HepG2 (cell line): ENCODE data around the gene ZNF770. TPM values are rescaled to one million over a fixed set of nuclear protein-coding genes. Genes with fewer than 3 reads are reported as not detected.

Source experiments
- ATM ChIP-seq: fragments of 450-650 bp; IDR thresholded peaks from 2 replicates; pipeline ENCODE4 v1.7.1; 2017; ENCODE audit warnings: mild to moderate bottlenecking, borderline replicate concordance
- HDAC2 ChIP-seq: sonication (generic); formaldehyde crosslinking; IDR thresholded peaks from 2 replicates; pipeline ENCODE4 v1.4.0; 2020; ENCODE audit warnings: missing genetic modification reagents
- KLF12 ChIP-seq: sonication (generic); formaldehyde crosslinking; IDR thresholded peaks from 2 replicates; pipeline ENCODE4 v1.4.0; 2020; ENCODE audit warnings: missing genetic modification reagents, borderline replicate concordance
- RFXANK ChIP-seq: IDR thresholded peaks from 2 replicates; pipeline ENCODE4 v1.6.1; 2016
- TEAD3 ChIP-seq: optimal IDR thresholded peaks from 2 replicates; pipeline ENCODE3; 2016; ENCODE audit warnings: borderline replicate concordance
- TSC22D2 ChIP-seq: sonication (generic); formaldehyde crosslinking; IDR thresholded peaks from 2 replicates; pipeline ENCODE4 v1.5.1; 2020; ENCODE audit warnings: missing genetic modification reagents, mild to moderate bottlenecking, borderline replicate concordance
- ZKSCAN5 ChIP-seq: sonication (generic); formaldehyde crosslinking; IDR thresholded peaks from 2 replicates; pipeline ENCODE4 v1.5.1; 2020; ENCODE audit warnings: mild to moderate bottlenecking, missing genetic modification reagents
- ZNF605 ChIP-seq: sonication (generic); formaldehyde crosslinking; IDR thresholded peaks from 2 replicates; pipeline ENCODE4 v1.8.0; 2022; ENCODE audit warnings: mild to moderate bottlenecking, missing genetic modification reagents
- ZNF841 ChIP-seq: sonication (generic); formaldehyde crosslinking; IDR thresholded peaks from 2 replicates; pipeline ENCODE4 v1.8.1; 2023; ENCODE audit warnings: missing genetic modification reagents, borderline replicate concordance
- polyA plus RNA-seq, 8 experiments: library from polyadenylated mRNA; depleted of rRNA in 3 of 8; stranded (reverse) in 7 of 8; unstranded in 1 of 8; fragments of >200 nt; fragmentation: Illumina TruSeq in 4 of 8; extraction: Trizol in 4 of 8; gene quantifications; 2 replicates each; pipeline versions ENCODE4 v1.2.1 to v1.2.3, GENCODE V29; 2011 to 2016; ENCODE audit warnings: low read depth in 4 of 8, missing spikeins in 1 of 8, mixed read lengths in 1 of 8; ENCODE audit not compliant: insufficient read depth in 1 of 8
- total RNA-seq, 5 experiments: library from RNA; depleted of rRNA; stranded (reverse); fragments of >200 nt; fragmentation: Illumina TruSeq; extraction: Trizol; gene quantifications; 2 replicates each; pipeline ENCODE4 v1.2.3, GENCODE V29; 2016; ENCODE audit warnings: low read depth in 1 of 5
- TF ChIP-seq, protein P1 (sequence below): sonication (generic); formaldehyde crosslinking; conservative IDR thresholded peaks from 2 replicates; pipeline ENCODE4 v1.5.0; 2020; ENCODE audit warnings: missing genetic modification reagents
- TF ChIP-seq, protein P2 (sequence below): sonication (generic); formaldehyde crosslinking; IDR thresholded peaks from 2 replicates; pipeline ENCODE4 v1.4.0; 2020; ENCODE audit warnings: missing genetic modification reagents
- TF ChIP-seq, protein P3 (sequence below): sonication (generic); formaldehyde crosslinking; IDR thresholded peaks from 2 replicates; pipeline ENCODE4 v1.5.0; 2020; ENCODE audit warnings: missing genetic modification reagents
- TF ChIP-seq, protein P4 (sequence below): sonication (generic); formaldehyde crosslinking; IDR thresholded peaks from 2 replicates; pipeline ENCODE4 v1.4.0; 2020; ENCODE audit warnings: missing genetic modification reagents, low read depth, mild to moderate bottlenecking, borderline replicate concordance
- TF ChIP-seq, protein P5 (sequence below): sonication (generic); formaldehyde crosslinking; IDR thresholded peaks from 2 replicates; pipeline ENCODE4 v1.4.0; 2020; ENCODE audit warnings: missing genetic modification reagents, borderline replicate concordance
- TF ChIP-seq, protein P6 (sequence below): sonication (generic); formaldehyde crosslinking; IDR thresholded peaks from 2 replicates; pipeline ENCODE4 v1.4.0; 2020; ENCODE audit warnings: missing genetic modification reagents

ZNF770 gene
- total and polyA plus RNA-seq, 2 of the 13 experiments (the other 11 are each of a cell fraction or from before 2014, with no cell fraction given): 15.5 to 33.1 TPM

DNA sequence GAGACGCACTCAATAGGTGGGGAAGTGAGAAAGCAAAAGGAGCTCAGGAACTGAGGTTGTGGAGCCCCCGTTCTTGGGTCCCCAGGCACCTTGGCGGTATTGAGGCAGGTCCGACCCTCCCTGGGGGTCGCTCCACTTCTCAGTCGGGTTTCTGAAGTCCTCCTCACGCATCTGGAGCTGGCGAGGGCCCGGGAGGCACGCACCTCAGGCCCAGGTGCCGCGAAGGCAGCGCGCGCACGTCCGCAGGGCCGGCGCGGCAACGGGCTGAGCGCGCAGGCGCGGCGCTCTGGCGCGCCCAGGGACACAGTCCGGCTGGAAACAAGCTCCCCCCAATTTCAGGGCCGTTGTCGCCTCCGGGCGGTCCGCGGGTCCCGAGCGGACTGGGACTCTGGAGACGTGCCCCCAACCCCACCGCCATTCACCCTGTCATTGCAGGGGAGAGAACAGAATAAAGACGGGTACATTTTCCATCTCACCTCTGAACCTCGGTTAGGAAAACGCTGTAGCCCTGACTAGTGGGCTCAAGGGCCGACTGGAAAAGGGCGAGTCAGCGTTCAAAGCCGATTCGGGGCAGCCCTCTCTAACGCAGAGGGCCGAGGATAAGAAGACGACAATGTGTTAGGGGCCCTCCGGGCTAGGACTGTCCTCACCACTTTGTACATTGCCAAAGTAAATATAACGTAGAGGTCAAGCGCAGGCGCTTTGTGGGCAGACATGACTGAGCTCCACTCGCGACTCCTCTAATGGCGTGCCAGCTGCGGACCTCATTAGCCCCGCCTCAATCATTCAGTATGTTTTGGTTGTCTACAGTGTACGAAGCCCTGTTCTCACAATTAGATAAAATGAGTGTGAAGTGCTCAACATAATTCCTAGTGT, at the start of gene ZNF770 (continued):
- TF ChIP-seq TEAD3 (CRISPR knock-in tag) (peak; percentile 31), ZKSCAN5 (CRISPR knock-in tag) (0 out of 2 replicates have a peak, but pooled peaks have one; percentile 25), ATM (no peak), HDAC2 (CRISPR knock-in tag) (peak; percentile 55), RFXANK (CRISPR knock-in tag) (no peak), ZNF605 (peak; percentile 66), TSC22D2 (peak; percentile 94), KLF12 (peak; percentile 87), ZNF841 (CRISPR knock-in tag) (no peak)
- TF ChIP-seq, protein P1, sequence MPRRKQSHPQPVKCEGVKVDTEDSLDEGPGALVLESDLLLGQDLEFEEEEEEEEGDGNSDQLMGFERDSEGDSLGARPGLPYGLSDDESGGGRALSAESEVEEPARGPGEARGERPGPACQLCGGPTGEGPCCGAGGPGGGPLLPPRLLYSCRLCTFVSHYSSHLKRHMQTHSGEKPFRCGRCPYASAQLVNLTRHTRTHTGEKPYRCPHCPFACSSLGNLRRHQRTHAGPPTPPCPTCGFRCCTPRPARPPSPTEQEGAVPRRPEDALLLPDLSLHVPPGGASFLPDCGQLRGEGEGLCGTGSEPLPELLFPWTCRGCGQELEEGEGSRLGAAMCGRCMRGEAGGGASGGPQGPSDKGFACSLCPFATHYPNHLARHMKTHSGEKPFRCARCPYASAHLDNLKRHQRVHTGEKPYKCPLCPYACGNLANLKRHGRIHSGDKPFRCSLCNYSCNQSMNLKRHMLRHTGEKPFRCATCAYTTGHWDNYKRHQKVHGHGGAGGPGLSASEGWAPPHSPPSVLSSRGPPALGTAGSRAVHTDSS (CRISPR knock-in tag): peak; percentile 78; the same call in 1 of the 2 replicates
- TF ChIP-seq, protein P2, sequence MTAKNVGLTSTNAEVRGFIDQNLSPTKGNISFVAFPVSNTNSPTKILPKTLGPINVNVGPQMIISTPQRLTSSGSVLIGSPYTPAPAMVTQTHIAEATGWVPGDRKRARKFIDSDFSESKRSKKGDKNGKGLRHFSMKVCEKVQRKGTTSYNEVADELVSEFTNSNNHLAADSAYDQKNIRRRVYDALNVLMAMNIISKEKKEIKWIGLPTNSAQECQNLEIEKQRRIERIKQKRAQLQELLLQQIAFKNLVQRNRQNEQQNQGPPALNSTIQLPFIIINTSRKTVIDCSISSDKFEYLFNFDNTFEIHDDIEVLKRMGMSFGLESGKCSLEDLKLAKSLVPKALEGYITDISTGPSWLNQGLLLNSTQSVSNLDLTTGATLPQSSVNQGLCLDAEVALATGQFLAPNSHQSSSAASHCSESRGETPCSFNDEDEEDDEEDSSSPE (CRISPR knock-in tag): peak; percentile 79
- TF ChIP-seq, protein P3, sequence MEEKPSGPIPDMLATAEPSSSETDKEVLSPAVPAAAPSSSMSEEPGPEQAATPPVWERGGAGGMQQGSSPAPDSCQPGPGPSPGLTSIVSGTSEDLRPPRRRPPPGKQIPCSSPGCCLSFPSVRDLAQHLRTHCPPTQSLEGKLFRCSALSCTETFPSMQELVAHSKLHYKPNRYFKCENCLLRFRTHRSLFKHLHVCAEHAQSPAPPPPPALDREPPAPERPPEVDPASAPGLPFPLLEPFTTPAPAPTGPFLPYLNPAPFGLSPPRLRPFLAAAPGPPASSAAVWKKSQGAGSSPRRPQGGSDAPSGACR (CRISPR knock-in tag): no peak; the same call in 1 of the 2 replicates
- TF ChIP-seq, protein P4, sequence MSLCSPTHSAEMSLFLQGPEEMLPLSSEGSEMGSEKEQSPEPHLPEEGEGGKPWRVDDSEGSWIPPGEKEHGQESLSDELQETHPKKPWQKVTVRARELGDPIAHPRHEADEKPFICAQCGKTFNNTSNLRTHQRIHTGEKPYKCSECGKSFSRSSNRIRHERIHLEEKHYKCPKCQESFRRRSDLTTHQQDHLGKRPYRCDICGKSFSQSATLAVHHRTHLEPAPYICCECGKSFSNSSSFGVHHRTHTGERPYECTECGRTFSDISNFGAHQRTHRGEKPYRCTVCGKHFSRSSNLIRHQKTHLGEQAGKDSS (CRISPR knock-in tag): peak; percentile 93
- TF ChIP-seq, protein P5, sequence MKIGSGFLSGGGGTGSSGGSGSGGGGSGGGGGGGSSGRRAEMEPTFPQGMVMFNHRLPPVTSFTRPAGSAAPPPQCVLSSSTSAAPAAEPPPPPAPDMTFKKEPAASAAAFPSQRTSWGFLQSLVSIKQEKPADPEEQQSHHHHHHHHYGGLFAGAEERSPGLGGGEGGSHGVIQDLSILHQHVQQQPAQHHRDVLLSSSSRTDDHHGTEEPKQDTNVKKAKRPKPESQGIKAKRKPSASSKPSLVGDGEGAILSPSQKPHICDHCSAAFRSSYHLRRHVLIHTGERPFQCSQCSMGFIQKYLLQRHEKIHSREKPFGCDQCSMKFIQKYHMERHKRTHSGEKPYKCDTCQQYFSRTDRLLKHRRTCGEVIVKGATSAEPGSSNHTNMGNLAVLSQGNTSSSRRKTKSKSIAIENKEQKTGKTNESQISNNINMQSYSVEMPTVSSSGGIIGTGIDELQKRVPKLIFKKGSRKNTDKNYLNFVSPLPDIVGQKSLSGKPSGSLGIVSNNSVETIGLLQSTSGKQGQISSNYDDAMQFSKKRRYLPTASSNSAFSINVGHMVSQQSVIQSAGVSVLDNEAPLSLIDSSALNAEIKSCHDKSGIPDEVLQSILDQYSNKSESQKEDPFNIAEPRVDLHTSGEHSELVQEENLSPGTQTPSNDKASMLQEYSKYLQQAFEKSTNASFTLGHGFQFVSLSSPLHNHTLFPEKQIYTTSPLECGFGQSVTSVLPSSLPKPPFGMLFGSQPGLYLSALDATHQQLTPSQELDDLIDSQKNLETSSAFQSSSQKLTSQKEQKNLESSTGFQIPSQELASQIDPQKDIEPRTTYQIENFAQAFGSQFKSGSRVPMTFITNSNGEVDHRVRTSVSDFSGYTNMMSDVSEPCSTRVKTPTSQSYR (CRISPR knock-in tag): no peak; the same call in 1 of the 2 replicates
- TF ChIP-seq, protein P6, sequence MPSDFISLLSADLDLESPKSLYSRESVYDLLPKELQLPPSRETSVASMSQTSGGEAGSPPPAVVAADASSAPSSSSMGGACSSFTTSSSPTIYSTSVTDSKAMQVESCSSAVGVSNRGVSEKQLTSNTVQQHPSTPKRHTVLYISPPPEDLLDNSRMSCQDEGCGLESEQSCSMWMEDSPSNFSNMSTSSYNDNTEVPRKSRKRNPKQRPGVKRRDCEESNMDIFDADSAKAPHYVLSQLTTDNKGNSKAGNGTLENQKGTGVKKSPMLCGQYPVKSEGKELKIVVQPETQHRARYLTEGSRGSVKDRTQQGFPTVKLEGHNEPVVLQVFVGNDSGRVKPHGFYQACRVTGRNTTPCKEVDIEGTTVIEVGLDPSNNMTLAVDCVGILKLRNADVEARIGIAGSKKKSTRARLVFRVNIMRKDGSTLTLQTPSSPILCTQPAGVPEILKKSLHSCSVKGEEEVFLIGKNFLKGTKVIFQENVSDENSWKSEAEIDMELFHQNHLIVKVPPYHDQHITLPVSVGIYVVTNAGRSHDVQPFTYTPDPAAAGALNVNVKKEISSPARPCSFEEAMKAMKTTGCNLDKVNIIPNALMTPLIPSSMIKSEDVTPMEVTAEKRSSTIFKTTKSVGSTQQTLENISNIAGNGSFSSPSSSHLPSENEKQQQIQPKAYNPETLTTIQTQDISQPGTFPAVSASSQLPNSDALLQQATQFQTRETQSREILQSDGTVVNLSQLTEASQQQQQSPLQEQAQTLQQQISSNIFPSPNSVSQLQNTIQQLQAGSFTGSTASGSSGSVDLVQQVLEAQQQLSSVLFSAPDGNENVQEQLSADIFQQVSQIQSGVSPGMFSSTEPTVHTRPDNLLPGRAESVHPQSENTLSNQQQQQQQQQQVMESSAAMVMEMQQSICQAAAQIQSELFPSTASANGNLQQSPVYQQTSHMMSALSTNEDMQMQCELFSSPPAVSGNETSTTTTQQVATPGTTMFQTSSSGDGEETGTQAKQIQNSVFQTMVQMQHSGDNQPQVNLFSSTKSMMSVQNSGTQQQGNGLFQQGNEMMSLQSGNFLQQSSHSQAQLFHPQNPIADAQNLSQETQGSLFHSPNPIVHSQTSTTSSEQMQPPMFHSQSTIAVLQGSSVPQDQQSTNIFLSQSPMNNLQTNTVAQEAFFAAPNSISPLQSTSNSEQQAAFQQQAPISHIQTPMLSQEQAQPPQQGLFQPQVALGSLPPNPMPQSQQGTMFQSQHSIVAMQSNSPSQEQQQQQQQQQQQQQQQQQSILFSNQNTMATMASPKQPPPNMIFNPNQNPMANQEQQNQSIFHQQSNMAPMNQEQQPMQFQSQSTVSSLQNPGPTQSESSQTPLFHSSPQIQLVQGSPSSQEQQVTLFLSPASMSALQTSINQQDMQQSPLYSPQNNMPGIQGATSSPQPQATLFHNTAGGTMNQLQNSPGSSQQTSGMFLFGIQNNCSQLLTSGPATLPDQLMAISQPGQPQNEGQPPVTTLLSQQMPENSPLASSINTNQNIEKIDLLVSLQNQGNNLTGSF (CRISPR knock-in tag): peak; percentile 94
